Measurements from ENCODE around the gene ATP10B. TPM values are rescaled to one million over a fixed set of nuclear protein-coding genes. Genes with fewer than 3 reads are reported as not detected.

ATP10B gene
- polyA plus RNA-seq, 1 of the 3 experiments (the other 2 are of a cell fraction) = not detected

- no peaks in the 10 kb centered on the region; the same call in 1 of the 2 replicates for H3K27me3 ChIP-seq (ENCODE audit: insufficient read depth)
- H3K4me1 ChIP-seq (ENCODE audit: control insufficient read depth in 1 of 2, insufficient read depth in 2 of 2, low read depth in 1 of 2, low read length in 1 of 2) = no peaks in the 10 kb centered on the region
- H2AFZ ChIP-seq (ENCODE audit: low read depth) = no peak overlapping the region
- TF ChIP-seq CHD2 (IDR thresholded peaks at IDR 0.05; ENCODE audit: low read length, partially characterized antibody) (no peak), POLR2AphosphoS5 (IDR thresholded peaks at IDR 0.05; ENCODE audit: low read depth, low read length) (no peak), MEF2A (IDR thresholded peaks at IDR 0.05; ENCODE audit: borderline replicate concordance, low read depth) (no peak), TCF12 (IDR thresholded peaks at IDR 0.05) (no peak), NFIC (IDR thresholded peaks at IDR 0.05; ENCODE audit: borderline replicate concordance) (no peak), TEAD4 (IDR thresholded peaks at IDR 0.05; ENCODE audit: borderline replicate concordance, insufficient read depth) (no peak), RAD21 (IDR thresholded peaks at IDR 0.05; ENCODE audit: low read length) (no peak), ELF1 (IDR thresholded peaks at IDR 0.05) (no peak), MAX (IDR thresholded peaks at IDR 0.05; ENCODE audit: low read depth) (no peak), SMC3 (IDR thresholded peaks at IDR 0.05; ENCODE audit: low read depth, low read length) (no peak), PBX3 (IDR thresholded peaks at IDR 0.05) (no peak), FOSL2 (IDR thresholded peaks at IDR 0.05; ENCODE audit: borderline replicate concordance, low read depth) (no peak), USF2 (IDR thresholded peaks at IDR 0.05; ENCODE audit: borderline replicate concordance, low read depth, low read length) (no peak), CTCF (IDR thresholded peaks at IDR 0.05) (no peak), REST (IDR thresholded peaks at IDR 0.05; ENCODE audit: low read depth, low read length) (no peak), GATA2 (CRISPR knock-in tag; IDR thresholded peaks at IDR 0.05) (no peak), USF1 (IDR thresholded peaks at IDR 0.05; ENCODE audit: borderline replicate concordance, low read depth) (no peak), RXRA (IDR thresholded peaks at IDR 0.05; ENCODE audit: borderline replicate concordance, low read depth) (no peak), FOXM1 (IDR thresholded peaks at IDR 0.05; ENCODE audit: low read depth) (no peak), JUND (IDR thresholded peaks at IDR 0.05) (no peak)
- H3K4me2 ChIP-seq = no peak overlapping the region
- H4K20me1 ChIP-seq (ENCODE audit: insufficient read depth) = no peaks in the 10 kb centered on the region
- no peaks in the 10 kb centered on the region for H3F3A ChIP-seq (replicated peaks; ENCODE audit: insufficient read depth)
- no peaks in the 10 kb centered on the region for H3K36me3 ChIP-seq (replicated peaks in 1 of 2; ENCODE audit: control insufficient read depth in 1 of 2, insufficient read depth in 2 of 2, low read length in 1 of 2)
- H3K4me3 ChIP-seq (ENCODE audit: low read depth in 2 of 2, low read length in 1 of 2) = no peak overlapping the region
- H3K27ac ChIP-seq (ENCODE audit: low read depth in 2 of 2, low read length in 1 of 2) = no peak overlapping the region
- DNase-seq = no peak
- POLR2A ChIA-PET = no interaction called here
- H3K79me2 ChIP-seq (ENCODE audit: insufficient read depth) = no peaks in the 10 kb centered on the region
- H3K9ac ChIP-seq = no peak overlapping the region
- H3K9me2 ChIP-seq = no peaks in the 10 kb centered on the region
- no peaks in the 10 kb centered on the region; the same call in 1 of the 2 replicates for H3K9me3 ChIP-seq
- CTCF ChIA-PET = no interaction called here
Measured at GRCh38 chr5:160534914-160535313, 317.1 kb downstream of the ATP10B start.

All from SK-N-SH (cell line).